Duodenal mucosa (tissue), 2 donors: ENCODE results near the gene ERBB4.

Experiments used
- H3K27ac ChIP-seq: one replicate; pipeline ENCODE4 v1.7.0; 2013; ENCODE audit warnings: low read depth, low read length
- H3K27me3 ChIP-seq, 2 donors: one replicate each; pipeline ENCODE4 v1.7.0; 2013; ENCODE audit warnings: low read length in 2 of 2, control low read depth in 1 of 2; ENCODE audit not compliant: insufficient read depth in 2 of 2, control insufficient read depth in 1 of 2
- H3K36me3 ChIP-seq, 2 donors: one replicate each; pipeline ENCODE4 v1.7.0; 2013; ENCODE audit warnings: low read length in 2 of 2, control low read depth in 1 of 2; ENCODE audit not compliant: insufficient read depth in 2 of 2, control insufficient read depth in 1 of 2
- H3K4me1 ChIP-seq, 2 donors: one replicate each; pipeline ENCODE4 v1.7.0; 2013; ENCODE audit warnings: low read length in 2 of 2, control low read depth in 1 of 2; ENCODE audit not compliant: insufficient read depth in 2 of 2, control insufficient read depth in 1 of 2
- H3K4me3 ChIP-seq, 2 donors: one replicate each; pipeline ENCODE4 v1.7.0; 2013; ENCODE audit warnings: low read length in 2 of 2, low read depth in 1 of 2
- H3K9ac ChIP-seq, 2 donors: one replicate each; pipeline ENCODE4 v1.7.0; 2013; ENCODE audit warnings: low read length in 2 of 2, low read depth in 1 of 2
- H3K9me3 ChIP-seq, 2 donors: one replicate each; pipeline ENCODE4 v1.7.0; 2013; ENCODE audit warnings: low read length in 2 of 2, control low read depth in 1 of 2; ENCODE audit not compliant: control insufficient read depth in 1 of 2

ERBB4 gene

DNA sequence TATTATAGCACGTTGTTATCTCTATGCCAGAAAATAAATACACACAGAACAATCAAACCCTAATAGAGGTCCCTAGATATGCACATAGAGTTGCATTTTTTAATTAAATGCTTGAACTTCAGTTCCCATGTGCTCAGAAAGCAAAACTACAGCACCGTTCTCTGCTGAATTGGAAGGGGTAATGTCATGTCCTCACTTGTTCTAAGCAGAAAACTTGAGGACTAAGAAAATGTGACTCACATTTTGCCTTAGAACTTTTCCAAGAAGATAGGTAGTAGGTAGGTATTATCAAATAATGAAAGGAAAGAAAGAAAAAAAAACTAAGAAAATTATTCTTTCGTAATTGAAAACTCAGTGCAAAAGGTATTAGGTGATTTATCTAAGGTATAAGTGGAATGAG lies 607.3 kb downstream of the ERBB4 start:
- no peaks in the 10 kb centered on the region for H3K27me3 ChIP-seq
- H3K4me3 ChIP-seq = no peak overlapping the region
- no peak overlapping the region for H3K27ac ChIP-seq
- no peak overlapping the region for H3K9ac ChIP-seq
- H3K4me1 ChIP-seq = no peaks in the 10 kb centered on the region
- no peaks in the 10 kb centered on the region for H3K9me3 ChIP-seq
- H3K36me3 ChIP-seq = no peaks in the 10 kb centered on the region

DNA sequence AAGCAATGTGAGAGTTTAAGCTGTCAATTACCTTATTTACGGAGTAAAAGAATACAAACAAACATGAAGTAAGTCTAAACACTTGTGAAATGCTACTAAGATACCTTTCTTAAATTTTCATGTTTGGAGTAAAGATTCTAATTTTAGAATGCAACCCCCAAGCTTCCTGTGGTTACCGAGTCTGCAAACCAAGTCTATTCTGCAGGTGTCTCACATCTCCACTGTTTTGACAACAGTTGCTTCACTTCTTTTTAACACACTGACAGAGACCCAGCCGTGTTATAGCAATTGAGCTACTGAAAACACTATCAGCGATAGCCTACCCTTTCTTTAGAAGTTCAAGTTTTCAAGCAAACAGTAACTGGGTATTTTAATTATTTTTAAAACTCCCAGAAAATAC lies 608.3 kb downstream of the ERBB4 start:
- Histone ChIP-seq H3K36me3 (no peaks in the 10 kb centered on the region), H3K4me1 (no peaks in the 10 kb centered on the region), H3K27me3 (no peaks in the 10 kb centered on the region), H3K9ac (no peak overlapping the region), H3K9me3 (no peaks in the 10 kb centered on the region), H3K27ac (no peak overlapping the region), H3K4me3 (no peak overlapping the region)

DNA sequence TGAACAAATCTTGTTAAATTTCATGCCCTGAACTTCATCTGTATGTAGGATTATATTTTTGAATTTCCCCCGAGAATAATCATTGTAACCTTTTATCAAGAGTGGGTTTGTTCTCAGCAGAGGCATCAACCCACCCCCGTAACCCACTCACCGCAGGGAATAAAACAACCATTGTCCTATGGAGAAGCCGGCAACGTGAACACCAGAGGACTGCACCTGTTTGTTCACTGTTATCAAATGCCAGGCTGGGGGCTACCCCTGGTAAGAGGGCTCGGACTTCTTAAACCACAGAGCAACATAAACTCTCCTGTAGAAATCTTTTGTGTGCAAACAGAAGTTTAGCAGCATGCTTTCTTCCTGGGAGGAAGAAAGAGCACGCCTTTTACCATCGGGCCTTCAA lies 610.4 kb downstream of the ERBB4 start:
- Histone ChIP-seq H3K9me3 (no peaks in the 10 kb centered on the region), H3K4me3 (no peak overlapping the region)

DNA sequence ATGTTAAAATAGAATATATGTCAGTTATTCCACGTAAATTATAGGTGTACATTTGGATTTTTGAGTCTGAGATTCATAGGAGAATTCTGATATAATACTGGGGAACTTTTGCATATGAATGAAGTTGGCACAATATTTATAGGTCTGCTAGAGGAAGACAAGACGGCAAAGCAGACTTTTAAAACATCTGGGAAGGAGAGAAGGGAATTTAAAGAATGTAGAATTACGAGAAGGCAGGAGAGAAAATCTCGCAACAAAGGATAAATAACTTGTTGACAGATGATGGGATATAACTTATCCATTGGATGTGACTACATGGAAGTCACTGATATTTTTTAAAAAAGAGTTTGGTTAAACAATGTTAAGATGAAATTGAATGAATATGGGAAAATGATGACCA lies 615.6 kb downstream of the ERBB4 start:
- Histone ChIP-seq H3K27ac (no peak overlapping the region), H3K4me3 (no peak overlapping the region), H3K9ac (no peak overlapping the region), H3K9me3 (no peaks in the 10 kb centered on the region), H3K27me3 (no peaks in the 10 kb centered on the region), H3K4me1 (no peaks in the 10 kb centered on the region), H3K36me3 (no peaks in the 10 kb centered on the region)

More for the DNA sequence above, 610.4 kb downstream of the ERBB4 start:
- Histone ChIP-seq H3K27ac (no peak overlapping the region), H3K36me3 (no peaks in the 10 kb centered on the region), H3K9ac (no peak overlapping the region), H3K4me1 (no peaks in the 10 kb centered on the region), H3K27me3 (no peaks in the 10 kb centered on the region)

DNA sequence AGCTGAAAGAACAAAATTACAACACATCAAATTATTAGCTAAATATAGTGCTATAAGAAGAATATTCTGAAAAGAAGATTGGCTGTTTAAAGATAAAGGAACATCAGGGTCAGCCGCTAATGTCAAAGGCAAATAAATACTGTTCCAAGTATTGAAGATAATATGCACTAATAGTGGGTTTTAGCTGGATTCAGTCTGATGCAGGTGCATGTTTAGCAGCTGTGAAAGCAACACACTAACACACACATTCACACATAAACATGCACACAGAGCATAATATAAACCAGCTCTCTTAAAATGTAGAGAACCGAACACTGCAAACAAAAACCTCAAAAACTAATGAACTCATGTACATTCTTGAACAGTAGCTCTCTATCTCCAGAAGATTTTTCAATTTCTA lies 634.6 kb downstream of the ERBB4 start:
- no peaks in the 10 kb centered on the region for H3K9me3 ChIP-seq
- no peaks in the 10 kb centered on the region for H3K27me3 ChIP-seq
- H3K4me3 ChIP-seq = no peak overlapping the region
- no peaks in the 10 kb centered on the region for H3K4me1 ChIP-seq
- no peak overlapping the region for H3K27ac ChIP-seq
- H3K36me3 ChIP-seq = no peaks in the 10 kb centered on the region
- H3K9ac ChIP-seq = no peak overlapping the region

DNA sequence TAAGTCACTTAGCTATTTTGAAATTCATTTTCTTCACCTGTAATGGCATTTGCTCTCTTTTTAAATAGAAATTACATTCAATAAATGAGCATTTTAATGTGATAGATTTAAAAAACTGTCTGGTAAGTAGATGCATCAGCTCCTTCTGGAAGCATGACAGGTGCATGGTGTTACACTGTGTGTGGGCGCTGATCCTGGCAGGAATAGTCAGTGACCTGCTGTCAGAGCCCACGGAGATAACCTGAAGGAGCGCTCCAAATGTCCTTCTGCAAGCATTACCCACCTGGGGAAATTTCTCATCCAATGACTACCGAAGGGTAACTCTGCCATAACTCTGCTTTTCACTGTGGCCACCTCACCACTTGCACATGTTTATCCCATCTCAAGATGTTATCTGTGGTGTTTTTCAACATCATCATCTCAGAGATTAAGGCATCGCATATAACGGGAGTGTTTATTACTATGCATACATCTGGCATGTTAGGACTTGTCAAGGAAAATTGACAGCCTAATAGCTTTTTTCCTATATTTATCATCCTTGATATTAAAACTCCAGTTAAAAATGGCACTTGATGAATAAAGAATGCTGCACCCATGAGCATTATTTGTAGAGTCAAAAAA lies 637.3 kb downstream of the ERBB4 start:
- H3K36me3 ChIP-seq = no peaks in the 10 kb centered on the region

DNA sequence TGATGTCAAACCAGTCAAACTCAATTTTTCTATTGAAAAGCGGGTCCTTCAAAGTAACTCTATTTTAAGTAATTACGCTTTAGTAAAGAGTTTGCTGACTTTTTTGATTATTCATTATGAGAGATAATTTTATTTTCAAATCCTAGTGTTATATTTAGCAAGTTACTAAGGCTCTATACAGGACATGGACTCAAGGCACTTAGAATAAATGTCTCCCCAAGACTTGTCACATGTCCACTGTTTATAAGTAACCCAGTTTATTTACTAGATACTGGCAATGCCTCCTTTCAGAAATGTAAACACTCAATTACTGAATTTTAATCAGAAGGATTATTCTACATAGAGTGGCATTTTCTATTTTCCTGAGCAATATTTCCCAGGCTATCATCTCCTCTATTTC lies 638.1 kb downstream of the ERBB4 start:
- no peaks in the 10 kb centered on the region for H3K36me3 ChIP-seq
- H3K27me3 ChIP-seq = no peaks in the 10 kb centered on the region
- H3K4me3 ChIP-seq = no peak overlapping the region
- H3K9ac ChIP-seq = no peak overlapping the region
- H3K4me1 ChIP-seq = no peaks in the 10 kb centered on the region
- no peak overlapping the region for H3K27ac ChIP-seq
- H3K9me3 ChIP-seq = no peaks in the 10 kb centered on the region

More for the DNA sequence above, 637.3 kb downstream of the ERBB4 start:
- H3K27ac ChIP-seq = no peak overlapping the region
- H3K9me3 ChIP-seq = no peaks in the 10 kb centered on the region
- no peak overlapping the region for H3K9ac ChIP-seq
- H3K4me3 ChIP-seq = no peak overlapping the region
- no peaks in the 10 kb centered on the region for H3K4me1 ChIP-seq
- no peaks in the 10 kb centered on the region for H3K27me3 ChIP-seq

DNA sequence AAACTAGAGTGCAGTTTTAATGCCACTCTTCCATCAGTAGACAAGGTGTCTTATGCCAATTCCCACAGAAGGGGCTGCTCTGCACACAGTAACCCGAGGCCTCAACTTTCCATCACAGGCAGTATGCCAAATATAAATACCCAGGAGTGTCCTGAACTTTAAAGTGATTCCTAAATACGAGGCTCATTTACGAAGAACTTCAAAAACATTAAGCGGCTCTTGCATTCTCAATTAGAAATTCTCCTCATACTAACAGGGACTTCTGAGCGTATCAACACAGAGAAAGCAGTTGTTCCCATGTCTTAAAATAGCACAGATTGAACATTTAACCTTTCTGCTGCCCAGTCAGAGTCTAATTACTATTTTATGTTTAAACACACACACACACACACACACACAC lies 638.6 kb downstream of the ERBB4 start:
- Histone ChIP-seq H3K27ac (no peak overlapping the region), H3K27me3 (no peaks in the 10 kb centered on the region), H3K9ac (no peak overlapping the region)

DNA sequence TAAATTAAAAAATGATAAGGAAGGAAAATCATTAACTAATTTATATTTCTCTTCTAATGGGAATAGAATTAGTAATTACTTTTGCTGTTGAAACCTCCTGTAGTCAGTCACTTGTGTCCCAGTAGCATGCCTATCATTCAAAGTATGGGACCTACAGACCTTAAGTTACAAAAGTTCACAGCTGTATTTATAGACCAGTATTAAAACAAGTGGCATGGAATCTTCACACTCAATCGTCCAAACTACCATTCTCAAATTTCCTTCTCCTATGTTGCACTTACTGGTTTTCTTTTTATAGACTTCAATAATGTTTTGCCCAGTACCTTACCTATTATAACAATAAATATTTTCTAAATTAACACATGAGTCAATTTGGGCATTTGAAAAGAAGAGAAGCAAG lies 639.9 kb downstream of the ERBB4 start:
- no peak overlapping the region for H3K27ac ChIP-seq
- H3K27me3 ChIP-seq = no peaks in the 10 kb centered on the region
- H3K4me3 ChIP-seq = no peak overlapping the region
- no peaks in the 10 kb centered on the region for H3K9me3 ChIP-seq
- no peaks in the 10 kb centered on the region for H3K36me3 ChIP-seq
- no peaks in the 10 kb centered on the region for H3K4me1 ChIP-seq
- no peak overlapping the region for H3K9ac ChIP-seq

More for the DNA sequence above, 638.6 kb downstream of the ERBB4 start:
- H3K4me1 ChIP-seq = no peaks in the 10 kb centered on the region
- H3K36me3 ChIP-seq = no peaks in the 10 kb centered on the region
- no peaks in the 10 kb centered on the region for H3K9me3 ChIP-seq
- H3K4me3 ChIP-seq = no peak overlapping the region

DNA sequence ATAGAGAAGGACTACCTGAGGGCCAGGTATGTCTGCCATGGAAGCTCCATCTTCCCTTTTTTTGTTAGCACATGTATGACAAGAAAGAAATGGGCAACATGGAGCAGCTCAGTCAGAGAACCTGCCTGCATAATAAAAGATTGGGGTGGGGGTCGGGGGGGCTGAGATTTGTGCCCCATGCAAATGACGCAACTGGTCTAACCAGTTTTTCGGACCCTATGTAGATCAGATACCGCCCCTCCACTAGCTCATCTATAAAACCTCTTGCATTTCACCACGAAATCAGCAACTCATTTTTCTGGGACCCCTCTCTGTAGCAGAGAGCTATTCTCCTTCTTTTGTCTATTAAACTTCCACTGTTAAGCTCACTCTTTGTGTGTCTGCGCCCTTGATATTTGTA lies 657.2 kb downstream of the ERBB4 start:
- Histone ChIP-seq H3K27ac (no peak overlapping the region), H3K9ac (no peak overlapping the region), H3K9me3 (no peaks in the 10 kb centered on the region), H3K4me3 (no peak overlapping the region), H3K36me3 (no peaks in the 10 kb centered on the region), H3K4me1 (no peaks in the 10 kb centered on the region), H3K27me3 (no peaks in the 10 kb centered on the region)

DNA sequence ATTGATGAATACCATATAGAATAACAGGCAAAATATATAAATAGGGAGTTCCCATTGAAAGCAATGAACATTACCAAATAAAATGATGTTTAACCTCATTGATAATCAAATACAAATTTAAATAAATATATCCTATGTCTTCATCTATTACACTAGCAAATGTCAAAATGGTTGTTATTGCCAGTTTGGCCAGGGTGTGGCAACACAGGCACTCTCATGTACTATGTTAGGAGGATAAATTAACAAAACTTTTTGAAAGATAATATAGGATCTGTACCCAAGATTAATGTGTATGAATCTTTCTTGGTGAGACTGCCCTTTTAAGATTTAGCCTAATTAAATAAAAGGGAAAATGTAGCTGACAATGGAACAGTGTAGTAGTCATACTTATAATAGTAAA lies 659.3 kb downstream of the ERBB4 start:
- no peak overlapping the region for H3K4me3 ChIP-seq
- no peaks in the 10 kb centered on the region for H3K27me3 ChIP-seq
- H3K9ac ChIP-seq = no peak overlapping the region
- H3K9me3 ChIP-seq = no peaks in the 10 kb centered on the region
- no peaks in the 10 kb centered on the region for H3K36me3 ChIP-seq
- no peaks in the 10 kb centered on the region for H3K4me1 ChIP-seq
- no peak overlapping the region for H3K27ac ChIP-seq
